Measurements from ENCODE around the gene TMTC1.

TMTC1 gene

GRCh38 chr12:29732191-29732590 lies 51.6 kb downstream of the TMTC1 start:
- no peak overlapping the region for H3K27ac ChIP-seq (ENCODE audit: low read length)
- H3K9me3 ChIP-seq (ENCODE audit: control insufficient read depth, insufficient read depth, low read length), result no peaks in the 10 kb centered on the region
- WGBS (ENCODE audit: insufficient coverage, insufficient read length), result no CpG with 5 or more reads among the region's 2 CpGs

GRCh38 chr12:29731591-29731990 lies 52.2 kb downstream of the TMTC1 start:
- no peak overlapping the region for H3K27ac ChIP-seq (ENCODE audit: low read length)
- no peak for DNase-seq (ENCODE audit: low read depth, low spot score)

More at GRCh38 chr12:29732191-29732590, 51.6 kb downstream of the TMTC1 start:
- no peak overlapping the region for H3K4me3 ChIP-seq (ENCODE audit: low read length)
- no peaks in the 10 kb centered on the region for H3K4me1 ChIP-seq (ENCODE audit: control insufficient read depth, insufficient read depth, low read length)
- H3K27me3 ChIP-seq (ENCODE audit: control insufficient read depth, insufficient read depth, low read length), result no peaks in the 10 kb centered on the region
- no peaks in the 10 kb centered on the region for H3K36me3 ChIP-seq (ENCODE audit: control insufficient read depth, insufficient read depth, low read length)
- no peak for DNase-seq (ENCODE audit: low read depth, low spot score)

GRCh38 chr12:29730481-29730880 lies 53.3 kb downstream of the TMTC1 start:
- Histone ChIP-seq H3K36me3 (ENCODE audit: control insufficient read depth, insufficient read depth, low read length) (no peaks in the 10 kb centered on the region), H3K4me1 (ENCODE audit: control insufficient read depth, insufficient read depth, low read length) (no peaks in the 10 kb centered on the region), H3K4me3 (ENCODE audit: low read length) (no peak overlapping the region), H3K27ac (ENCODE audit: low read length) (no peak overlapping the region), H3K27me3 (ENCODE audit: control insufficient read depth, insufficient read depth, low read length) (no peaks in the 10 kb centered on the region), H3K9me3 (ENCODE audit: control insufficient read depth, insufficient read depth, low read length) (no peaks in the 10 kb centered on the region)
- no peak for DNase-seq (ENCODE audit: low read depth, low spot score)
- WGBS (ENCODE audit: insufficient coverage, insufficient read length), result no CpG with 5 or more reads among the region's 5 CpGs

More at GRCh38 chr12:29731591-29731990, 52.2 kb downstream of the TMTC1 start:
- Histone ChIP-seq H3K4me3 (ENCODE audit: low read length) (no peak overlapping the region), H3K36me3 (ENCODE audit: control insufficient read depth, insufficient read depth, low read length) (no peaks in the 10 kb centered on the region), H3K27me3 (ENCODE audit: control insufficient read depth, insufficient read depth, low read length) (no peaks in the 10 kb centered on the region), H3K4me1 (ENCODE audit: control insufficient read depth, insufficient read depth, low read length) (no peaks in the 10 kb centered on the region), H3K9me3 (ENCODE audit: control insufficient read depth, insufficient read depth, low read length) (no peaks in the 10 kb centered on the region)
- no CpG with 5 or more reads among the region's 2 CpGs for WGBS (ENCODE audit: insufficient coverage, insufficient read length)

GRCh38 chr12:29728030-29728429 lies 55.7 kb downstream of the TMTC1 start:
- Histone ChIP-seq H3K36me3 (ENCODE audit: control insufficient read depth, insufficient read depth, low read length) (no peaks in the 10 kb centered on the region), H3K9me3 (ENCODE audit: control insufficient read depth, insufficient read depth, low read length) (no peaks in the 10 kb centered on the region), H3K4me1 (ENCODE audit: control insufficient read depth, insufficient read depth, low read length) (no peaks in the 10 kb centered on the region), H3K4me3 (ENCODE audit: low read length) (no peak overlapping the region), H3K27ac (ENCODE audit: low read length) (no peak overlapping the region), H3K27me3 (ENCODE audit: control insufficient read depth, insufficient read depth, low read length) (no peaks in the 10 kb centered on the region)
- no CpG with 5 or more reads among the region's 7 CpGs for WGBS (ENCODE audit: insufficient coverage, insufficient read length)
- no peak for DNase-seq (ENCODE audit: low read depth, low spot score)

GRCh38 chr12:29726741-29727348 lies 56.9 kb downstream of the TMTC1 start:
- no CpG with 5 or more reads among the region's 2 CpGs for WGBS (ENCODE audit: insufficient coverage, insufficient read length)

GRCh38 chr12:29726321-29726692 lies 57.4 kb downstream of the TMTC1 start:
- no peaks in the 10 kb centered on the region for H3K9me3 ChIP-seq (ENCODE audit: control insufficient read depth, insufficient read depth, low read length)
- no peaks in the 10 kb centered on the region for H3K36me3 ChIP-seq (ENCODE audit: control insufficient read depth, insufficient read depth, low read length)
- H3K4me3 ChIP-seq (ENCODE audit: low read length), result no peak overlapping the region
- no peaks in the 10 kb centered on the region for H3K4me1 ChIP-seq (ENCODE audit: control insufficient read depth, insufficient read depth, low read length)
- no peak for DNase-seq (ENCODE audit: low read depth, low spot score)
- WGBS (ENCODE audit: insufficient coverage, insufficient read length), result no CpG with 5 or more reads among the region's 3 CpGs
- H3K27me3 ChIP-seq (ENCODE audit: control insufficient read depth, insufficient read depth, low read length), result no peaks in the 10 kb centered on the region
- H3K27ac ChIP-seq (ENCODE audit: low read length), result no peak overlapping the region

More at GRCh38 chr12:29726741-29727348, 56.9 kb downstream of the TMTC1 start:
- no peaks in the 10 kb centered on the region for H3K9me3 ChIP-seq (ENCODE audit: control insufficient read depth, insufficient read depth, low read length)
- DNase-seq (ENCODE audit: low read depth, low spot score), result no peak
- no peaks in the 10 kb centered on the region for H3K27me3 ChIP-seq (ENCODE audit: control insufficient read depth, insufficient read depth, low read length)
- H3K4me3 ChIP-seq (ENCODE audit: low read length), result no peak overlapping the region
- no peak overlapping the region for H3K27ac ChIP-seq (ENCODE audit: low read length)
- no peaks in the 10 kb centered on the region for H3K36me3 ChIP-seq (ENCODE audit: control insufficient read depth, insufficient read depth, low read length)
- no peaks in the 10 kb centered on the region for H3K4me1 ChIP-seq (ENCODE audit: control insufficient read depth, insufficient read depth, low read length)

- Histone ChIP-seq H3K4me1 (ENCODE audit: control insufficient read depth, insufficient read depth, low read length) (no peaks in the 10 kb centered on the region), H3K36me3 (ENCODE audit: control insufficient read depth, insufficient read depth, low read length) (no peaks in the 10 kb centered on the region), H3K27me3 (ENCODE audit: control insufficient read depth, insufficient read depth, low read length) (no peaks in the 10 kb centered on the region), H3K4me3 (ENCODE audit: low read length) (no peak overlapping the region), H3K9me3 (ENCODE audit: control insufficient read depth, insufficient read depth, low read length) (no peaks in the 10 kb centered on the region), H3K27ac (ENCODE audit: low read length) (no peak overlapping the region)
- 100% methylated on average over 1 of the region's 6 CpGs for WGBS (ENCODE audit: insufficient coverage, insufficient read length)
- DNase-seq (ENCODE audit: low read depth, low spot score), result no peak
Measured at GRCh38 chr12:29725587-29726320, 58.0 kb downstream of the TMTC1 start.

- Histone ChIP-seq H3K9me3 (ENCODE audit: control insufficient read depth, insufficient read depth, low read length) (no peaks in the 10 kb centered on the region; the same call in 1 of the 2 replicates), H3K27ac (ENCODE audit: low read length) (no peak overlapping the region), H3K36me3 (ENCODE audit: control insufficient read depth, insufficient read depth, low read length) (no peaks in the 10 kb centered on the region), H3K4me3 (ENCODE audit: low read length) (no peak overlapping the region), H3K27me3 (ENCODE audit: control insufficient read depth, insufficient read depth, low read length) (no peaks in the 10 kb centered on the region), H3K4me1 (ENCODE audit: control insufficient read depth, insufficient read depth, low read length) (no peaks in the 10 kb centered on the region)
- WGBS (ENCODE audit: insufficient coverage, insufficient read length), result no CpG with 5 or more reads among the region's 2 CpGs
- DNase-seq (ENCODE audit: low read depth, low spot score), result no peak
Measured at GRCh38 chr12:29722164-29722563, 61.6 kb downstream of the TMTC1 start.

- DNase-seq (ENCODE audit: low read depth, low spot score), result no peak
- no CpG with 5 or more reads among the region's 5 CpGs for WGBS (ENCODE audit: insufficient coverage, insufficient read length)
- Histone ChIP-seq H3K9me3 (ENCODE audit: control insufficient read depth, insufficient read depth, low read length) (no peaks in the 10 kb centered on the region; the same call in 1 of the 2 replicates), H3K36me3 (ENCODE audit: control insufficient read depth, insufficient read depth, low read length) (no peaks in the 10 kb centered on the region), H3K4me3 (ENCODE audit: low read length) (no peak overlapping the region), H3K4me1 (ENCODE audit: control insufficient read depth, insufficient read depth, low read length) (no peaks in the 10 kb centered on the region), H3K27ac (ENCODE audit: low read length) (no peak overlapping the region), H3K27me3 (ENCODE audit: control insufficient read depth, insufficient read depth, low read length) (no peaks in the 10 kb centered on the region)
Measured at GRCh38 chr12:29719381-29719780, 64.4 kb downstream of the TMTC1 start.

GRCh38 chr12:29717540-29718100 lies 66.1 kb downstream of the TMTC1 start:
- Histone ChIP-seq H3K4me1 (ENCODE audit: control insufficient read depth, insufficient read depth, low read length) (no peaks in the 10 kb centered on the region), H3K27ac (ENCODE audit: low read length) (no peak overlapping the region), H3K36me3 (ENCODE audit: control insufficient read depth, insufficient read depth, low read length) (no peaks in the 10 kb centered on the region), H3K9me3 (ENCODE audit: control insufficient read depth, insufficient read depth, low read length) (no peaks in the 10 kb centered on the region; the same call in 1 of the 2 replicates), H3K27me3 (ENCODE audit: control insufficient read depth, insufficient read depth, low read length) (no peaks in the 10 kb centered on the region), H3K4me3 (ENCODE audit: low read length) (no peak overlapping the region)
- WGBS (ENCODE audit: insufficient coverage, insufficient read length), result no CpG with 5 or more reads among the region's 1 CpG
- no peak for DNase-seq (ENCODE audit: low read depth, low spot score)
